ENCODE data around the gene NCDN.

Gene NCDN

GRCh38 chr1:35590476-35591040 lies 33.0 kb downstream of the NCDN start:
- DNase-seq, result no peak

GRCh38 chr1:35591211-35591610 lies 33.6 kb downstream of the NCDN start:
- no peak for DNase-seq

DNA sequence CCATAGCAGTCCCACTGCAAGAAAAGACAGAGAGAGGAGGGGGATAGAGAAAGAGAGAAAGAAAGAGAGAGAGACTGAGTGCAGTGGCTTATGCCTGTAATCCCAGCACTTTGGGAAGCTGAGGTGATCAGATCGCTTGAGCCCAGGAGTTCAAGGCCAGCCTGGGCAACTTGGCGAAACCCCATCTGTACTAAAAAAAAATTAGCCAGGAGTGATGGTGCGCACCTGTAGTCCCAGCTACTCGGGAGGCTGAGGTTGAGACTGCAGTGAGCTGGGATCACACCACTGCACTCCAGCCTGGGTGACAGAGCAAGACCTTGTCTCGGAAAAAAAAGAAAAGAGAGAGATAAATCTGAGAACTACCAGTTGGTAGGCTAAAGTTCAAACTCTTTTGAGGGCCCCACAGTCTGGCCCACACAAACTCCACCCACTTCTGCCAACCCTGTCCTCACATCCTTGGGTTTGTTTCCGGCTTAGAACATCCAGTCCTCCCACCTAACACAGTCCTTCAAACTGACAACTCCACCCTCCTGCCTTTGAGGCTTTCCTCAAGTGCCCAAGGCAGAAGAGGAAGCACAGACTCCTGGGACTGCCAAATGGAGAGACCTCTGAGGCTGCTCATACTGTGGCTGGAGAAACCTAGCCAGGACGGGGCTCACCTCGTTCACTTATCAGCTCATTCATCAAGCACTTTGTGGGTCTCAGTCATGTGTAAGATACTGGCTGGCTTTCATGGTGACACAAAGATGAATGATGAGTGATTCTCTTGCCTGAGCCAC lies 35.6 kb downstream of the NCDN start:
- no peak for DNase-seq

- DNase-seq, result no peak
Observed at GRCh38 chr1:35594005-35594760, 36.6 kb downstream of the NCDN start.

GRCh38 chr1:35595684-35596083 lies 38.1 kb downstream of the NCDN start:
- DNase-seq, result no peak

- DNase-seq, result no peak
Observed at GRCh38 chr1:35597870-35598269, 40.3 kb downstream of the NCDN start.

GRCh38 chr1:35598895-35599294 lies 41.3 kb downstream of the NCDN start:
- no peak for DNase-seq

DNA sequence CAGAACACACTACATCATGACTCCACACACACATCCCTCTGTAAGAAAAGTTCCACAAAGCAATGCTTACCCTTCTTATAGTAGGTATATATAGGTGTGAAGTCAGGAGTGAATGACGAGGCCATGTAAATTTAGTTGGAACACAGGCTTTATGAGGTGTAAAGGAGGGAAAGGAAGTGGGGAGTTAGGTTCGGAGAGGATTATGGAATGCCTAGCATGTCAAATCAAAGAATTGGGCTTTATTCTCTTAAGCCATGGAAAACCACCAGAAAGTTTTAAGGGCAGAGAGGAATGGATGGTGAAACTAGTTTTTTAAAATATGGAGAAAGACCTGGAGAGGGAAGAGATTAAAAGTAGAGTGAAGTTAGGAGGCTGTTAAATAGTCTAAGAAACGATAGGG lies 41.8 kb downstream of the NCDN start:
- no peak for DNase-seq

- no peak for DNase-seq
Observed at GRCh38 chr1:35600593-35600992, 43.0 kb downstream of the NCDN start.

DNA sequence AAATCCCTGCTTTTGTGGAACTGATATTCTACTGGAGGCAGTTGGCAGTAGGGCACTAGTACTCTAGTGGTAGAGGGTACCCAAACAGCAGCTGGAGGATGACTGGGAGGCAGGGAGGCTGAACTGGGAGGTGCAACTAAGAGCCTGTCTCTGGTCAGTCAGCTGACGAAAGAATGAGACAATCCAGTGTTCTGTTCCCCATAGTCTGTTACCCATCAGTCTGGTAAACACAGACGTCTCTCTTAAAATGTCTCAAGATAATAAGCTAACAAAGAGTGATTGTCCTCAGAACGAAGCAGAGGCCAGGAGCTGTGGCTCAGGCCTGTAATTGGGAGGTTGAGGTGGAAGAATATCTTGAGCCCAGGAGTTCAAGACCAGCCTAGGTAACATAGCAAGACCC lies 45.9 kb downstream of the NCDN start:
- no peak for DNase-seq

- DNase-seq, result no peak
Observed at GRCh38 chr1:35603941-35604340, 46.3 kb downstream of the NCDN start.

- no peak for DNase-seq
Observed at GRCh38 chr1:35605071-35605866, 47.7 kb downstream of the NCDN start.

DNA sequence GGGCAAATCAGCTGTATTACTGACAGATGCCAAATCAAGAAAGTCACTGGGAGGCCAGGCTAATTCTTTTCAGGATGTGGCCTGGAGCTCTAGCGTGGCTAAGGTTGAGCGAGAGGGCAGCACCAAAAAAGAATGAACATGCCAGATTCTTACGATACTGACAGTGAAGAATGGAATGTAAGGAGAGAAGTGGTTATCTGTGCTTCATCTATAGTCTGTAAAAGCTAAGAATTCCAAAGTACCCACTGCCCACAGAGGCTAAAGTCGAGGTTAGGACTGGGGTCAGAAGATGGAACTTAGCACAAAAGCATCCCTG lies 48.2 kb downstream of the NCDN start:
- no peak for DNase-seq

GRCh38 chr1:35611655-35612054 lies 54.1 kb downstream of the NCDN start:
- DNase-seq, result no peak

DNA sequence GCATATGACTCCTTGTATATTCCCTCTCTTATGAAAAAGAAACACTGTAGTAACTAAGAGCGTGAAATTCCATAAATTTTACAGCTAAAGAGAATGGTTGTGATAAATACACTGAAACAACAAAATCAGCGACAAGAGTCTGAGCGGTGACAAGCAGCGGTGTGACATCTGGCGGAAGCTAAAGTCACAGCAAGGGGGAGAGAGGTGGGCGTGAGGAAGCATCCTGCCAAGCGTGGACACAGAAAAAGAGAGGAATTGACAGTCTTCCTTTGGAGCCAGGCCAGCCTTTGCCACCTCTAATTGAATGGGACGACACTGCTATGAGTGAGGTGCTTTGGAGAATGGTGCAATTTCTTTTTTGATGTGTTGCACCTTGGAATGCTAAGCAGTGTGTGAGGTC lies 57.8 kb downstream of the NCDN start:
- DNase-seq, result no peak
